Activated CD4-positive, alpha-beta T cell treated with anti-CD3 and anti-CD28 coated beads, Interleukin-2, amount 50 U/mL, for 48 hours (primary cell): ENCODE results near the gene TAC4.

Experiments used
- DNase-seq, 2 experiments: peaks; one replicate each; pipeline ENCODE4 v3.0.0-alpha.2; 2020

Gene TAC4

GRCh38 chr17:49872754-49873377 is 25.0 kb upstream of the TAC4 start:
- peak in 1 of 2 experiments; percentile 9 for DNase-seq

DNA sequence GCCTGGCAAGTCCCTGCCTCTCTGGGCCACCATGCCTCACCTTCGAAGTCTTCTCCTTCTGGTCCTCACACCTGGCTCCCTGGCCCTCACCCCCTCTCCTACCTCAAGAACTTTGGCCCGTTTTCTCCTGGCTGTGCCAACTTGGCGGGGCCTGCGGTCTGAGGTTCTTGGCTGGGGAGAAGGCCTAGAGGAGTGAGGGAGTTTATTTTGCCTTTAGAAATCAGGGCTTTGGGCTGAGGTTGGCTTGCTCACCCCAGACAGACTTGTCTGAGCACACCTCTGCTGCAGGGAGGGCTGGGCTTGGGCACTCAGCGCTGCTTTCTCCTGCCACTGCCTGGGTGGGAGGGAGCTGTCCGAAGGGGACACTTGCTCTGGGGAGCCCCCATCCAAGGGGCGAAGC is 23.3 kb upstream of the TAC4 start:
- no peak for DNase-seq

DNA sequence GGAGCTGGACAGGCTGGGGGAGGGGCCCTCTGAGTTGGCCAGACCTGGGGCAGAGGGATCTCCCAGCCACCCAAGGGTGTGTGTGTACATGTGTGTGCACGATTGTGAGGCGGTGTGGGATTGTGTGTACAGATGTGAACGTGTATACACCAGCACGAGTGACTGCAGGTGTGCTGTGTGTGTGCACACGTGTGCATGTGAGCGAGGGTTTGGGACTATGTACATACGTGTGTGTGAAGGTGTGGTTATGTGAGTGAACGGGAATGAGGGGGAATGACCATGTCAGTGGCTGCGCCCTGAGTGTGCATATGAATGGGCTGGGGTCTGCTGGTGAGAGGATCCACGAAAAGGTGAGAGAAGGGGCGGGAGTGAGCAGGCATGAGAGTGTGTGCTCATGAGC is 22.4 kb upstream of the TAC4 start:
- DNase-seq, result no peak

- no peak for DNase-seq
Measured at GRCh38 chr17:49869038-49869374, 21.1 kb upstream of the TAC4 start.

GRCh38 chr17:49866882-49867413 is 19.1 kb upstream of the TAC4 start:
- DNase-seq, result no peak

DNA sequence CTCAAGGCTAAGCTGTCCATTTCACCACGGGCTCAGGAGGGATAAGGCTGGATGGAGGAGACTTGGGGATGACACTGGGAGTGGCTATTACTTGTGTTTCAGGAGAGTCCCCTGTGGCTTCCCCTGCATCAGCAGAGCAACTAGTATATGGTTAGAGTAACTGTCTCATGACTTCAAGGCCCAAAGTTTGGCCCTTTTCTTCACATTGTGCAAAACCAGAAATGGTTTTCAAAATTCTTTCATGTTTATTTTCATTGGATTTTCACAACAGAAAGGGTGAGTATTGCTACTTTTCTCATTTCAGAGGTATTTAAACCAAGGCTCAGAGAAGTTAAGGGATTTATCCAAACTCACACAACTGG is 18.1 kb upstream of the TAC4 start:
- DNase-seq, result no peak

- DNase-seq, result no peak
Measured at GRCh38 chr17:49862781-49863331, 15.0 kb upstream of the TAC4 start.

DNA sequence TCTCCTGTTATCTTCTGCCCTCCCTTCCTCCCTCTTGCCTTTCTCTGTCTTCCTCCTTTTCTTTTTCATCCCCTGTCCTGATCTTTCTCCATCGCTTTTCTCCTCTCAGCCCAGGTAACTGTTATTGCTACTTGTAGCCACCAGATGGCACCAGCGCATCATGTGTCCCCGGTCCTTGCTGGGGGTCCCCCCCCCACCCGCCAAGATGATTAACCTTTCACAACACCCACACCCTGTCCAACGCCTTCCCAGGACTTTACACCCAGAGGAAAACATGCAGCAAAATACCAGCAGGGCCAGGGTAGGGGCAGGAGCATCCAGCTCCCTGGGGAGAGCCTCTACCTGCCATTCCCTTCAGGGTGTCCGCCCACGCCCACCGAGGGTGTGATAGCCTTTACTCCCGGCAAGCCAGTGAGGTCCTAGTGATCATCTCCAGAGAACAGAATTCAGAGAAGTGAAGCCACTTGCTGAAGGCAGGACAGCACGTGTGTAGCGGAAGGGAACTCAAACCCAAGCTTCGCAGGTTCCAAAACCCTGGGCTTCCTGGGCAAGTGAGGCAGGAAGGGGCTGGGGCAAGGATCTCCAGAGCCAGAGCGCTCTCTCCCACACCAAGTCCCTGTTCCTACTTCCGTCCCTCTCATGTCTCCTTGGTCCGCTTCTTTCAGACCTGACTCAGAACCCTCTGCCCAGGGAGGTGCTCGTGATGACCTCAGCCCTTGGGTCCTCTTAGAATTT is 13.4 kb upstream of the TAC4 start:
- peak; percentile 40 to 60 for DNase-seq

DNA sequence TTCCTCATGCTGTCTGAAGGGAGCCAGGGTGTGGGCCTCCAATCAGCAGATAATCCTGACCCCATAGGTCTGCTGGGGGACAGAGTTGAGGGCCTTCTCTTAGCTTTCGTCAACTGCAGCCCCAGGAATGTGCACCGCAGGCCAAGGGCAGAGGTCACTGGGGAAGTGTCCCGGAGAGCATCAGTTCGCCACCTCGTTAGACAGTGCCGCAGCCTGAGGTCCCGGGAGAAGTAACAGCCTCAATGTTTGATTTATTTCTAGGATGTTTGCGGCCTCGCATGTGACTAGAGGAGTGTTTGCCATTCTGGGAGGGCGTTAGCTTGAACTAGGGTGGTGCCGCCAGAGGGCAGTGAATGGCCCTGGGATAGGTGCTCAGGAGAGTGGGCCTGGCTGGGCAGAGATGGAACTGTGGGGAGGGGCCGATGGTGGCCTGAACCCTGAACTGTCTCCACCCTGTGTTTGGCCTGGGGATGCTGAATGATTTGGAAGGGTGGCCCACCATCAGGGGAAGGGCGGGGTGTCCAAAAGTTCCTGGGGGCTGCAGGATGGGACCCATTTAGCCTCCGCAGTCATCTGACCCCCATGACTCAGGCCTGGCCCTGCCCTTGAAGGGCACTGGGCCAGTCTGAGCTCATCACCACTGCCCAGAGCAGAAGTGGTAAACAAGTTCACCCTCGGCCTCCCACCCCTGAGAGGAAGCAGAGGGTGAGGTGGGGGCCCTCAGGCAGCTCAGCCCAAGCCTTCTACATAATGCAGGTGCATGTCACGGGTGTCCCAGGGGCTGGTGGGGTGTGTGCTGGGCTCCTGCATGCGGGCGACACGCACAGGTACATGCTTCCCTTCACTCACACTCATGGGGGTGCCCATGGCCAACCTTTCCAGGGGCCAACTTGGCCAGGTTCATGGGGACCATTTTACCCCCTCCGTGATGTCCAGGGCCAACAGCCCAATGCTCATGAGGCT is 12.4 kb upstream of the TAC4 start:
- no peak for DNase-seq

- DNase-seq, result no peak
Measured at GRCh38 chr17:49858796-49859195, 10.9 kb upstream of the TAC4 start.

DNA sequence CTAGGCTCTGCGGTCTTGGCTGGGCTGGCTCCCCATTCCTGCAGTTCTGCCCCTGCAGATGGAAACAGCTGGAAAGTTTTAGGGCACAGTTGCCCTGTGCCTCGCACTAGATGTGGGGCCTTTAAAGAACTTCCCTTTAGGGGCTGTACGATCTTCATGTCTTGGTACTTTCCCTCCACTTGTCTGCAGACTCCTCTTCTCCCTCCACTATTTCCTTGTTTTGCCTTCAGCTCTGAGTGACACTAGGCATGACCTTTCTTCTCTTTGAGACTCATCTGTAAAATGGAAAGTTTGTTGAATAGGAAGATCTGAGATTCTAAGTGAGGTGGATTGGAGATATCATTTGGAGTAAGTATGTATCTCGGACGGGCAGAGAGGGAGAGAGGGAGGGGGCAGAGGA is 6.3 kb upstream of the TAC4 start:
- no peak for DNase-seq

DNA sequence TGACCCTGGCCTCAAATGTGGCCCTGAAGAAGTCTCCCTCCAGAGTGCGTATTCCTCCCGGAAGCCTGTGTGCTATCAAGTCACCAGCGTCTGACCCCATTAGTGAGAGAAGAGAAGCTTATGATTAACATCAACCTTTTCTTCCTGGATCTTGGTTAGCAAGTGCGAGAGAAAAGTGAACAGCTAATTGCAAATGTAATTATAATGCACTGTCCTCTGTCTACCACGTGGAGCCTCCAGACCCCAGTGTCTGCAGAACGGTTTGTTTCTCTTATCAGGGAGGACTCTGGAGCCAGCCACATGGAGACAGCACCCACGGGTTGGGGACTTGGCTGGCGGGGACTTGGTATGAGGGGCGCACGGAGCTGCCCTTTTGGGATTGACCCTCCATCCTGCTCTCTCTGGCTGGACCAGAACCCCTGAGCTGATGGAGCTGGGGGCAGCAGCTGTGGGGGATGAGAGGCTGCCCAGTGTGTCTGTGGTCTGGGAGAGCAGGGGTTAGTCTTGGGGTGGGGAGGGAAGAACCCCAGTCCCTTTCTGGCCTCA is 5.7 kb upstream of the TAC4 start:
- DNase-seq, result no peak

GRCh38 chr17:49851387-49852291 is 3.8 kb upstream of the TAC4 start:
- peak; percentile 76 to 83 for DNase-seq

DNA sequence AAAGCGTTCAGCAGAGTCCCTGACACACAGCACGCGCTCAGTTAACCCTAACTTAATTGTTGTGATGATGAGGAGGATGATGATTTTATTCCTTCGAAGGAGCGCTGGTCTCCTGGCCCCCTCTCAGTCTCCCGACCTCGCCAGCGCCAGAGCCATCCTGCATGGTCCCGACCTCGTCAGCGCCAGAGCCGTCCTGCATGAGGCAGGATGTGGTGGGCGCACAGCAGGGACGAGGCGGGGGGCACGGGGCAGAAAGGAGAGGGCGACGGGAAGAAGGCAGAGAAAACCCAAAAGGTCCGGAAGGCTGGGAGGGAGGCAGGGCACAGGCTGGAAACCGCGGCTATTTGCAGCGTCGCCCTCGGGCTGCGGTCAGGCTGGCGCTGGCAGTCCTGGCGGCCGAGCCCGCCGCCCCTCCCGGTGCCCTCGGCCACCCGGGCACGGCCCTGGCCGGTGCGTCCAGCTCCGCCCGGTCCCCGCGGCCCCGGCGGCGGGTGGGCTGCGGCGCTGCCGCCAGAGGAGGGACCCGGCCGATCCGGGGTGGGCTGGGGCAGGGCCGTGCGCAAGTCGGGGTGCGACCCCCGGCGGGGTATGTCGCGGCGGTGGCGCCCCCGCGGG is 3.0 kb upstream of the TAC4 start:
- peak; percentile 11 to 17 for DNase-seq

GRCh38 chr17:49850218-49850610 is 2.3 kb upstream of the TAC4 start:
- DNase-seq, result no peak

GRCh38 chr17:49848739-49849138 is 870 bp upstream of the TAC4 start:
- DNase-seq, result no peak

DNA sequence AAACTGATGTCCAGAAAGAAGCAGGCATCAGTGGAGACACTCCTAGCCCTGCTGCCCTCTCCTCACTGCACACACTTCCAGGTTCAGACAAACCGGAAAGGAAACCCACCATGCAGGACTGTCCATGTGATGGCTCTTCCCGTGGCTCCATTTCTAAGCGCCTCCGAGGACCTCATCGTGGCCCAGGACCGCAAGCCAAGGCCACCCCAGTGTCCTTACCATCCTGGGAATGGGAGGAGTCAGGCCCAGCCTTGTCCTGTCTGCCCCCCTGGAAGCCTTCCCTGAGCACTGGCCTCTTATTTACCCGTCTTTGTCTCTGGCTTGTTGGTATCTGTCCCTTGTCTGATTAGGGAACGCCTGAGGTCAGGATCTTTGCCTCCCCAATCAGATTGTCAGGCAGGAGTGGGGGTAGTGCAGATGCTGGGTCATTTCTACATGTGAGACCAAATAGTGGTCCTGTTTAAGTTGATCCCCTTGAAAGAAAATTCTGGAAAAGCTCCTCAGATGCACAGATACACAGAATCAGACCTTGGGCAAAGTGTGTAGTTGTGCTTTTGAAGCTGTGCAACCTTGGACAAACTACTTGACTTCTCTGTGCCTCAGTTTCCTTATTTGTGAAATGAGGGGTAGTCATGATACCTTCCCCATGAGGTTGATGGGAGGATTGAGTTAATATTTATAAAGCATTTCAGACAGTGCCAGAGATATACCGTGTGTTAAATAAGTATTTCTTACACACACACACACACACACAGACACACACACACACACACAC is 744 bp downstream of the TAC4 start:
- no peak for DNase-seq

DNA sequence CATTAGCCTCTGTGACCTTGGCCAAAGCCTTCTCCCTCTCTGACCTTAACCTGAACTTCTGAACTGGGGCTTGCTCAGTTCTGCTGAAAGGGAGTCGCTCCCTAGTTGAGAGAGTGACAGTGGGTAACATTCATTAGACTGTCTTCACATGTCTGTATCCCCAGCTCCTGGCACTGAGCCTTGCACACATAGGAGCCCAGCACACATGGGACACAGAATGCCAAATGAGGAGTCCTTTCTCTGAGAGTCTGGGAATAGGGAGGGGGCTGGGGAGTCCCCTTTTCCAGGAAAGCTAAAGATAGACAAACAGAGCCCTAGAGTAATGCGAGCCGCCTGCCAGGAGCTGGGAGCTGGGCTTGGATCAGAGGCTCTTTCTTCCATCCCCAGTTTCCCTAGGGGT is 2.5 kb downstream of the TAC4 start:
- no peak for DNase-seq

GRCh38 chr17:49843774-49844350 is 4.0 kb downstream of the TAC4 start:
- peak; percentile 23 to 44 for DNase-seq

DNA sequence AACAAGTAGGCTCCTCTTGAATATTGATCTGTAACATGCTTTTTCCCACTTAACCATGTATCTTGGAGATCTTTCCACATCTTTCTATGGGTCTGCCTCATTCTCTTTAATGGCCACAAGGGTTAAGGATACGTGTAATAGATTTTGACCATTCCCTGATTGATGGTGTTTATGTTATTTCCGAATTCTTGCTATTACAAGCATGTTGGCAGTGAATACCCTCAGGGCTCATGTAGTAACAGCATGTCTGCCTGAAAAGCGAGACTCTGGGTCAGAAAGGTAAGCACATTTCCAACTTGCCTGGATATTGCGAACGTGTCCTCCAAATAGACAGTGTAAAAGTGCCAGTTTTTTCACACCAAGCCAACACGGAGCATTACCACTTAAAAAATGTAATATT is 5.0 kb downstream of the TAC4 start:
- no peak for DNase-seq
